NT2/D1 (cell line): ENCODE data around the gene ZHX3.

Experiments used
- SUZ12 ChIP-seq: IDR thresholded peaks from 2 replicates; pipeline ENCODE4 v1.6.1; 2011; ENCODE audit not compliant: insufficient read length, insufficient read depth; ENCODE audit errors: extremely low read depth
- YY1 ChIP-seq: IDR thresholded peaks from 2 replicates; pipeline ENCODE4 v1.6.1; 2011; ENCODE audit not compliant: insufficient read length, insufficient read depth
- ZNF274 ChIP-seq: IDR thresholded peaks from 2 replicates; pipeline ENCODE4 v1.6.1; 2011; ENCODE audit warnings: mild to moderate bottlenecking, low read depth, low read length

DNA sequence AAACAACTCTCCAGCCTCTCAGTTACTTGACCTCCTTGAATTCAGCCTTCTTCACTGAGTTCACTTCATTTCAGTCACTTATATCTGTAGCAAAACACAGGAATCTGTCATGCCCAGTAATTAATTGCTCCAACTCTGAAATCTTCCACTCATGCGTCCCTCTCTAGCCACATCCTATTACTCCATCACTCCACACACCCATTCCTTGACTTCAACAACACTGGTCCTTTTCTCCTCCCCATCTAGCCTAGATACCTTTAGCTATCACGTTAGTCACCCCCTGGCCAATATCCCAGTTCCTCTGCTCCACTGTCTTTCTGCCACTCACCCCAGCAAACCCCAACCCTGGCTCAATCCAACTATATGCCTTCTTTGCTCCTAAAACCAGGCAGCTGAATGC is 7.7 kb downstream of the ZHX3 start:
- TF ChIP-seq YY1 (no peak), ZNF274 (no peak), SUZ12 (no peak)
